GM04503 (cell line): Measurements from ENCODE around the gene BCAP31.

Experiments used
- DNase-seq: peaks from one replicate; pipeline ENCODE4 v3.0.0-alpha.2; 2012; ENCODE audit warnings: low read depth

BCAP31 gene

GRCh38 chrX:153724252-153725038 is at the start of gene BCAP31, which contains the start of gene ABCD1:
BCAP31 (minus strand) TSS chrX:153724387; CDS start chrX:153723244, 1,143 bp downstream.
ABCD1 (plus strand) TSS chrX:153724856; CDS start chrX:153725267, 411 bp downstream.
- DNase-seq, result peak; percentile 34

- no peak for DNase-seq
Observed at GRCh38 chrX:153773218-153773611, 49.0 kb upstream of the BCAP31 start.

GRCh38 chrX:153772316-153773217 is 48.4 kb upstream of the BCAP31 start:
- DNase-seq, result no peak

- DNase-seq, result no peak
Observed at GRCh38 chrX:153771415-153772315, 47.5 kb upstream of the BCAP31 start.

GRCh38 chrX:153770601-153771414 is 46.6 kb upstream of the BCAP31 start:
- DNase-seq, result no peak

- no peak for DNase-seq
Observed at GRCh38 chrX:153769865-153770600, 45.8 kb upstream of the BCAP31 start.

GRCh38 chrX:153769158-153769864 is 45.1 kb upstream of the BCAP31 start:
- no peak for DNase-seq

- DNase-seq, result no peak
Observed at GRCh38 chrX:153768311-153769157, 44.3 kb upstream of the BCAP31 start.

GRCh38 chrX:153767674-153768055 is 43.5 kb upstream of the BCAP31 start:
- no peak for DNase-seq

- DNase-seq, result no peak
Observed at GRCh38 chrX:153766871-153767673, 42.9 kb upstream of the BCAP31 start.

- DNase-seq, result peak; percentile 19
Observed at GRCh38 chrX:153766098-153766817, 42.1 kb upstream of the BCAP31 start.

- DNase-seq, result no peak
Observed at GRCh38 chrX:153765138-153766079, 41.2 kb upstream of the BCAP31 start.

GRCh38 chrX:153764786-153765137 is 40.6 kb upstream of the BCAP31 start:
- DNase-seq, result no peak

- DNase-seq, result no peak
Observed at GRCh38 chrX:153763989-153764755, 40.0 kb upstream of the BCAP31 start, which contains the start of gene PLXNB3. PLXNB3 (plus strand) TSS chrX:153764249; CDS start chrX:153765536, 1,287 bp downstream.

GRCh38 chrX:153763298-153763932 is 39.2 kb upstream of the BCAP31 start:
- no peak for DNase-seq
